Dermis blood vessel endothelial cell (primary cell): ENCODE data around the gene PRKRIP1. TPM values are rescaled to one million over a fixed set of nuclear protein-coding genes. Genes with fewer than 3 reads are reported as not detected.
A peak's percentile ranks its signal among the peaks of the same experiment; 100 is the strongest.
"Not testable (repeated sequence)": the region's sequence is repeated elsewhere in the genome, so short reads cannot be mapped to it uniquely, and the experiment has no call there.

Experiments used
- DNase-seq: peaks from one replicate; pipeline ENCODE4 v3.0.0; 2010
- total RNA-seq: library from RNA; depleted of rRNA; stranded (reverse); fragments of >200 nt; gene quantifications from 2 replicates; pipeline ENCODE4 v1.2.3, GENCODE V29; 2014

PRKRIP1 gene
- total RNA-seq, 1 donor from 2014 or later: 18.0 TPM

GRCh38 chr7:102432442-102433218 lies 36.5 kb downstream of the PRKRIP1 start:
- DNase-seq: no peak

DNA sequence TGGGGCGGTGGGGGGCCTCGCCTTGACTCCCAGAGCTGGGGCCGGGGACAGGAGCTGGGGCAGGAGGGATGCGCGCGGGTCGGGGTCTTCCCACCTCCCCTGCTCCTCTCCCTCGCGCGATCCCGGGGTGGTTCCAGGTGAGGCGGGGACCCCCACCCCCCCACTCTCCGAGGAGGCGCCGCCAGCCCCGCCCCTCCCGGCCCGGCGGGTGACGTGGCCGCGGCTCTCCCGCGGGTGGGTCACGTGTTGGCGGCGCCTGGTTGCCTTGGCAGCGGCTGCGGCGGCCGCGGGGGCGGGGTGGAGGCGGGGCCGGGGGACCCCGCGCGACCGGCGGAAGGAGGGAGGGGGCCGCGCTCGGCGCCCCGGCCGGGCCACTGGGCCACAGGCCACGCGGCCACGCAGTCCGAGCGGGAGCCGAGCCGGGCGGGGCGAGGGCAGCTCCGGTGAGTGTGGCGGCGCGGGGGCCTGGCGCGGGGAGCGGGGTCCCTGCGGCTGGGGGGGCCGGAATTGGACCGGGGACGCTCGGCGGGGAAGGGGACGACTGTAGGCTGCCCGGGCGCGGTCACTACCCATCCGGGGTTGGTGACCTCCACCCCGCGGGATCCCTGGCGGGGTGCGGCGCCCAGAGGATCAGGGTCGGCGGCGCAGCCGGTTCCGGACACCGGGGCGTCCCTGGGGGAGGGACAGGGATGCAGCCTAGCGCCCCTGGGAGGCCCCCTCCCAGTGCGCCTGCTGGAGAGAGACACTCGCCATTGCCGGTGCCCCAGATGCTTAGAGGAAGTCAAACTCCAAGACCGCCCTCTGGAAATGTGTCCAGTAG lies 37.3 kb downstream of the PRKRIP1 start, which contains the start of gene ORAI2:
ORAI2 (plus strand) TSS at position 357 of the 820 bp plus-strand sequence. CDS start 5,382 bp downstream, outside the sequence.
- peak; percentile 78 for DNase-seq

DNA sequence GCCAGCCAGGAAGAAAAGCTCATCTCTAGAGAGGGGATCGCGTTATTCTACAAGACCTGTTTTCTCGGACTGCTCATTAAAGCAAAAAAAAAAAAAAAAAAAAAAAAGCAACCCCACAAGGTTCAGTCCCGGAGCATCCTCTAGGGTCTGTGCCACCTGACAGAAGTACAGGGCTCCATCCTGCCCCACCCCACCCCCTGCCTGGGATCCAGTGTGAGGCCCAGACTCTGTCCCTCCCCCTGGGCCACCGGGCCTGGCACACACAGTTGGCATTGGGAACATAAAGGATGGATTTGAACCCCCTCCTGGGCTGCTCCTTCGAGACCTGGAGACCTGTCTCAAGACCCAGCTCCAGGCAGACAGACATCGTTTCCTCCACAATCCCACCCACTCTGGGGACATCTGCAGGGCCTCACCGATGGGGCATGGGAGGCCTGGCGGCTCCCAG lies 37.9 kb downstream of the PRKRIP1 start:
- DNase-seq: no peak

GRCh38 chr7:102436118-102436517 lies 40.0 kb downstream of the PRKRIP1 start:
- no peak for DNase-seq

GRCh38 chr7:102439963-102440795 lies 44.0 kb downstream of the PRKRIP1 start:
- DNase-seq: peak; percentile 94

- no peak for DNase-seq
These were observed 49.0 kb downstream of the PRKRIP1 start for GRCh38 chr7:102444961-102445673.

DNA sequence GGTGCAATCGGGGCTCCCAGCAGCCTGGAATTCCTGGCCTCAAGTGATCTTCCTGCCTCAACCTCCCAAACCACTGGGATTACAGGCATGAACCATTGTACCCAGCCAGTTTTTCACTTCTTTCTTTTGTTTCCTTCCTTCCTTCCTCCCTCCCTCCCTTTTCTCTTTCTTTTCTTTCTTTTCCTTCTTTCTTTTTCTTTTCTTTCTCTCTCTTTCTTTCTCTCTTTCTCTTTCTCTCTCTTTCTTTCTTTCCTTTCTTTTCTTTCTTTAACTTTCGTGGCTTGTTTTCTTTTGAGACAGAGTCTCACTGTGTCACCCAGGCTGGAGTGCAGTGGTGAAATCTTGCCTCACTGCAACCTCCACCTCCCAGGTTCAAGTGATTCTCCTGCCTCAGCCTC lies 49.5 kb downstream of the PRKRIP1 start:
- no peak for DNase-seq

DNA sequence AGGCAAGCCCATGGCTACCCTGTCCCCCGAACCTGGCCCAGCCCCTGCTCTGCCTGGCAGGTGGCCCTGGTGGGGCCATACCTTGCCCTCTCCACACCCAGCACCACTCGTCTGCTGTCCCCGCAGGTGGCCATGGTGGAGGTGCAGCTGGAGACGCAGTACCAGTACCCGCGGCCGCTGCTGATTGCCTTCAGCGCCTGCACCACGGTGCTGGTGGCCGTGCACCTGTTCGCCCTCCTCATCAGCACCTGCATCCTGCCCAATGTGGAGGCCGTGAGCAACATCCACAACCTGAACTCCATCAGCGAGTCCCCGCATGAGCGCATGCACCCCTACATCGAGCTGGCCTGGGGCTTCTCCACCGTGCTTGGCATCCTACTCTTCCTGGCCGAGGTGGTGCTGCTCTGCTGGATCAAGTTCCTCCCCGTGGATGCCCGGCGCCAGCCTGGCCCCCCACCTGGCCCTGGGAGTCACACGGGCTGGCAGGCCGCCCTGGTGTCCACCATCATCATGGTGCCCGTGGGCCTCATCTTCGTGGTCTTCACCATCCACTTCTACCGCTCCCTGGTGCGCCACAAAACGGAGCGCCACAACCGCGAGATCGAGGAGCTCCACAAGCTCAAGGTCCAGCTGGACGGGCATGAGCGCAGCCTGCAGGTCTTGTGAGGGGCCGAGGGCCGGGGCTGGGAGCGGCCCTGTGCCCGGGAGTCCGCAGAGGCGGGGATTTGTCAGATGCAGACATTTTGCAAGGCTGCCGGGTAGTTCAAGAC lies 50.4 kb downstream of the PRKRIP1 start:
- no peak for DNase-seq

DNA sequence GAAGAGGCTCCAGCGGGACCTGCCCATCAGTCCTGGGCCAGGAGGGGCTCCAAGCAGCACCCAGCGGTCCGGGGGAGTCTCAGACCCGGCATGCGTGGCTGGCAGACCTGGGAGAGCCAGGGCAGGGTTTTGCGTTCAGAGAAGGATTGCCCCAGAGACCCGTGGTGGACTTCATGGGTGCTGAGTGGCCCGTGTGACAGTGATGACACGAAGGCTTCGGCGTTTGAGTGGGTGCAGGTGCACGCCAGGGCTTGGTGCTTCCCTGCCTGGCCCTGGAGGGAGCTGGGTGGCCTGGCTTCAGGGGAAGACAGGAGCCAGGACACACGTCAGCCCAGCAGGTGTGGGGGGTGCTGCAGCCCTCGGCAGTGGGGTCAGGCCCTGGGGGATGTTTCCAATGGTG lies 51.1 kb downstream of the PRKRIP1 start:
- no peak for DNase-seq

- no peak for DNase-seq
These were observed 53.0 kb downstream of the PRKRIP1 start for GRCh38 chr7:102449136-102449535.

GRCh38 chr7:102450242-102450641 lies 54.1 kb downstream of the PRKRIP1 start:
- DNase-seq: peak; percentile 44

- DNase-seq: peak; percentile 43
These were observed 55.4 kb downstream of the PRKRIP1 start for GRCh38 chr7:102451371-102452054.

- no peak for DNase-seq
These were observed 56.3 kb downstream of the PRKRIP1 start for GRCh38 chr7:102452451-102452850.

DNA sequence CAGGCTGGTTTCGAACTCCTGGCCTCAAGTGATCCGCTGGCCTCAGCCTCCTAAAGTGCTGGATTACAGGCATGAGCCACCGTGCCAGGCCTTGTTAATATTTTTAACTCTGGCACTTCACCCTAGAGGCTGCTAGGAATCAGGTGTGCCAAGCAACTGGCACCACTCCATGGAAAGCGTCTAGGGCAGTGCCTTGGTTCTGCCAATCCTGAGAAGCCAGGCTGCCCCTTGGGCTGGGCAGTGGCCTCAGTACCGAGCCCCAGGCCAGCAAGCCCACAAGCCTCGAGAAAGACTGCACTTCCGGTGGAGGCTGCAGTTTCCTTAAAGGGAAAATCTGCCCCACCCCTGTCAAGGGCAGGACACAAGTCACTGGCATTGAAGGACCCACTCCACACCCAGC lies 57.2 kb downstream of the PRKRIP1 start:
- DNase-seq: no peak

GRCh38 chr7:102454468-102454867 lies 58.3 kb downstream of the PRKRIP1 start:
- DNase-seq: no peak

DNA sequence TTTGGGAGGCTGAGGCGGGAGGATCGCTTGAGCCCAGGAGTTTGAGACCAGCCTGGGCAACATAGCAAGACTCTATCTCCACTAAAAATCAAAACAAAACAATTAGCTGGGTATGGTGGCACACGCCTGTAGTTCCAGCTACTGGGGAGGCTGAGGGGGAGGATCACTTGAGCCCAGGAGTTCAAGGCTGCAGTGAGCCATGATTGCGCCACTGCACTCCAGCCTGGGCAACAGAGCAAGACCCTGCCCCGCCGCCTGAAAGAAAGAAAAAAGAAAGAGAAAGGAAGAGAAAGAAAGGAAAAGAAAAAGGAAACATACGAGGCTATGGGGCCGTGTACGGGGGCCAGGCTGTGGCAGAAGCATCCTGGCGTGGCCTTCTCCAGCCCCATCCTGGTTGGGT lies 58.8 kb downstream of the PRKRIP1 start:
- not testable (repeated sequence) for DNase-seq

GRCh38 chr7:102455596-102455995 lies 59.4 kb downstream of the PRKRIP1 start:
- DNase-seq: no peak

DNA sequence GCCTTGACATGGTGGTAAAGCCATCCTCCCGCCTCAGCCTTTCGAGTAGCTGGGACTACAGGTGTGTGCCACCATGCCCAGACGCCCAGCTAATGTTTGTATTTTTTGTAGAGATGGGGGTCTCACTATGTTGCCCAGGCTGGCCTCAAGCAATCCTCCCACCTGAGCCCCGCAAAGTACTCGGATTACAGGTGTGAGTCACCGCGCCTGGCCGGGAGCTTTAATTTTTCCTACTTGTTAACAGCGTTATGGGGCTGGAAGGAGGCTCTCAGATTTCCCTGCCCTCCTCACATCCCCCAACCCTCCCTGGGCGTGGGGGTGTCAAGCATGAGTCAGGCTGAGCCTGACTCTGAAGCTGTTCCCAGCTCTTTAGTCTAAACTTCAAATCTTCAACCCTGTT lies 60.2 kb downstream of the PRKRIP1 start:
- DNase-seq: no peak

- no peak for DNase-seq
These were observed 61.3 kb downstream of the PRKRIP1 start for GRCh38 chr7:102457352-102457924.

- no peak for DNase-seq
These were observed 63.2 kb downstream of the PRKRIP1 start for GRCh38 chr7:102459221-102459844.
